Progenitor cell of endocrine pancreas (in vitro differentiated cells): ENCODE measurements around the gene HIGD1C. TPM values are rescaled to one million over a fixed set of nuclear protein-coding genes. Genes with fewer than 3 reads are reported as not detected.

ENCODE experiments used
- DNase-seq: peaks from one replicate; pipeline ENCODE4 v3.0.0; 2021; ENCODE audit warnings: low spot score; ENCODE audit not compliant: unreplicated experiment
- H3K27ac Mint-ChIP-seq: 2 replicates; pipeline ENCODE4 v1.8.0; 2021; ENCODE audit warnings: mild to moderate bottlenecking, moderate library complexity, mixed read lengths
- H3K27me3 Mint-ChIP-seq: 2 replicates; pipeline ENCODE4 v1.8.0; 2021; ENCODE audit warnings: mixed read lengths
- H3K36me3 Mint-ChIP-seq: 2 replicates; pipeline ENCODE4 v1.8.0; 2022; ENCODE audit warnings: mixed read lengths; ENCODE audit not compliant: insufficient read depth
- H3K4me1 Mint-ChIP-seq: 2 replicates; pipeline ENCODE4 v1.8.0; 2021; ENCODE audit warnings: low read depth, mixed read lengths
- H3K4me3 Mint-ChIP-seq: 2 replicates; pipeline ENCODE4 v1.8.0; 2021; ENCODE audit warnings: low read depth, mild to moderate bottlenecking, moderate library complexity, mixed read lengths
- H3K9me3 Mint-ChIP-seq: 2 replicates; pipeline ENCODE4 v1.8.0; 2021; ENCODE audit warnings: low read depth, mixed read lengths
- CTCF ChIP-seq: fragments of 200-600 bp; sonication (generic); IDR thresholded peaks from one replicate; pipeline ENCODE4 v1.5.0; 2021; ENCODE audit warnings: antibody characterized with exemption, mild to moderate bottlenecking; ENCODE audit not compliant: unreplicated experiment
- total RNA-seq: library from RNA; stranded (reverse); gene quantifications from 2 replicates; pipeline ENCODE4 v1.2.1, GENCODE V29; 2021

HIGD1C gene
- total RNA-seq, 1 donor from 2014 or later, result not detected

GRCh38 chr12:50979369-50980052 is 27.2 kb downstream of the HIGD1C start:
- TF ChIP-seq CTCF, result no peak
- H3K36me3 Mint-ChIP-seq, result peaks cover 21% of the 10 kb centered on the region
- H3K27ac Mint-ChIP-seq, result peak overlapping the region; percentile 60
- peaks cover 7% of the 10 kb centered on the region for H3K9me3 Mint-ChIP-seq
- no peaks in the 10 kb centered on the region for H3K27me3 Mint-ChIP-seq
- DNase-seq, result no peak
- no peak overlapping the region for H3K4me3 Mint-ChIP-seq
- H3K4me1 Mint-ChIP-seq, result peaks cover 17% of the 10 kb centered on the region

- H3K36me3 Mint-ChIP-seq, result peaks cover 15% of the 10 kb centered on the region
- H3K4me1 Mint-ChIP-seq, result peaks cover 17% of the 10 kb centered on the region
- peak overlapping the region; percentile 60 for H3K27ac Mint-ChIP-seq
- H3K4me3 Mint-ChIP-seq, result no peak overlapping the region
- no peak for DNase-seq
- no peaks in the 10 kb centered on the region for H3K27me3 Mint-ChIP-seq
- peaks cover 4% of the 10 kb centered on the region for H3K9me3 Mint-ChIP-seq
- TF ChIP-seq CTCF, result no peak
Measured at GRCh38 chr12:50980545-50980944, 28.2 kb downstream of the HIGD1C start.

- no peak overlapping the region for H3K27ac Mint-ChIP-seq
- H3K9me3 Mint-ChIP-seq, result peaks cover 1% of the 10 kb centered on the region
- peaks cover 10% of the 10 kb centered on the region for H3K36me3 Mint-ChIP-seq
- H3K4me3 Mint-ChIP-seq, result no peak overlapping the region
- DNase-seq, result no peak
- peaks cover 17% of the 10 kb centered on the region for H3K4me1 Mint-ChIP-seq
- no peak for TF ChIP-seq CTCF
- H3K27me3 Mint-ChIP-seq, result no peaks in the 10 kb centered on the region
Measured at GRCh38 chr12:50981319-50982239, 29.2 kb downstream of the HIGD1C start.

- H3K27ac Mint-ChIP-seq, result peak overlapping the region; percentile 81
- H3K9me3 Mint-ChIP-seq, result no peaks in the 10 kb centered on the region
- H3K4me3 Mint-ChIP-seq, result no peak overlapping the region
- TF ChIP-seq CTCF, result no peak
- H3K4me1 Mint-ChIP-seq, result peaks cover 11% of the 10 kb centered on the region
- no peaks in the 10 kb centered on the region for H3K27me3 Mint-ChIP-seq
- no peak for DNase-seq
- H3K36me3 Mint-ChIP-seq, result peaks cover 5% of the 10 kb centered on the region
Measured at GRCh38 chr12:50984586-50985298, 32.4 kb downstream of the HIGD1C start.

- DNase-seq, result no peak
- peaks cover 9% of the 10 kb centered on the region for H3K4me1 Mint-ChIP-seq
- H3K4me3 Mint-ChIP-seq, result no peak overlapping the region
- peaks cover 7% of the 10 kb centered on the region for H3K36me3 Mint-ChIP-seq
- no peaks in the 10 kb centered on the region for H3K9me3 Mint-ChIP-seq
- TF ChIP-seq CTCF, result no peak
- H3K27me3 Mint-ChIP-seq, result no peaks in the 10 kb centered on the region
- H3K27ac Mint-ChIP-seq, result peak overlapping the region; percentile 81
Measured at GRCh38 chr12:50985322-50985721, 33.0 kb downstream of the HIGD1C start.
